CD4-positive, alpha-beta T cell treated with Interleukin-15 for 4 hours (primary cell): Measurements from ENCODE around the gene ST8SIA5.
A peak's percentile ranks its signal among the peaks of the same experiment; 100 is the strongest.

ENCODE experiments used
- DNase-seq: peaks from one replicate; pipeline ENCODE4 v3.0.0-alpha.2; 2020; ENCODE audit warnings: low spot score

ST8SIA5 gene

GRCh38 chr18:46672062-46672970, 84.5 kb downstream of the ST8SIA5 start:
- DNase-seq = peak; percentile 41

DNA sequence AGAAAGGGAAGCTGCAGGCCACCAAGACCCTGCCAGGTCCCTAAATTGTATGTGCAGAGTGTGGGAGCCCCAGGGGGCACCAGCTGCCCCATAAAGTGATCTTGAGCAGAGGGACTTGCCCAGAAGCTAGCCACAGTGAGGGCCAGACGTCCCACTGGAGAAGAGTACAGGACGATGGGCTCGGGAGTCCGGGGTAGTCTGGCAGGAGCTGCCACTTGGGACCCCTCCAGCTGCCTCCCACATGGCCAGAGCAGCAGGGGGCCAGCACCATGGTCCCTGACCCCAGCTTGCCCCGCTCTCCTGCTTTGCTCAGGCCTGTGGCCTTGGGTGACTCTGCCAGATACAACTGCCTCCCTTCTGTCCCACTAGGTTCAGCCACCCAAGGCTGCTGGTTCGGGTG, 88.2 kb downstream of the ST8SIA5 start:
- DNase-seq = no peak

DNA sequence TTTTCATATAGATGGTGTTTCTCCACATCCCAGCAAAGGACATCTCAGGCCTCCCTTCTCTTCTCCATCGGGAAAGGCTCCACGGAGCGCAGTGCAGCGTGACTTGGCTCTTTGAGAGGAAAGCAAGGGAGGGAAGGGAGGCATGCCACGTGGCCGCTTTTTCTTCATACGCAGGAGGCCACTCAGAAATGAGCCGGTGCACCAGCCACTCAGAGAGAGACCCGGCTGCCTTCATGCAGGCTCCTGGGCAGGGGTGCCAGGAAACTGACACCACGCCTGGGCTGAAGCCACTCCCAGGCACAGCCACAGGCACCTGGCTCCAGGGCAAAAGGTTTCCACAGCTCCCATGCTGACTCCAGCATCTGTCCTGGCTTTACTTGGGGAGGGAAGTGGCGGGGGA, 88.7 kb downstream of the ST8SIA5 start:
- no peak for DNase-seq

DNA sequence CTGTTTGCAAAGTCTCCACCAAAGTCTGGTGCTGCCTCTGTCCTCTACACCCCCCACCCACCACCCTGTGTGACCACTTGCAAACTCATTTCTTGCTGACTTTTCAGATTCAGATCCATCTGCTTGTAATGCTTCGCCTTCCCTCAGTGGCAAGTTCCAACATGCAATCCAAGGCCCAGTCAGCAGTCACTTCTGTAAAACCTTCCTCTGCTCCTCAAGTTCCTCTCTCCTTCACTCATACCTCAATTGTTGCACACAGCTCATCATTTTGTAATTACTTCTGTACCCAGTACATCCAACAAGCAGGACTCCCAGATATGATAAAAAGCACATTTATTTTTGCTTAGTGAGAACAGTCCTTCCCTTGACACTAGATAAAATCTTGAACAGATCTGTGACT, 93.3 kb downstream of the ST8SIA5 start:
- no peak for DNase-seq

- no peak for DNase-seq
Observed at GRCh38 chr18:46660957-46661749, 95.7 kb downstream of the ST8SIA5 start.

- no peak for DNase-seq
Observed at GRCh38 chr18:46659484-46659883, 97.4 kb downstream of the ST8SIA5 start.

GRCh38 chr18:46657115-46657955, 99.5 kb downstream of the ST8SIA5 start, which contains the start of gene LOXHD1:
Gene LOXHD1 (minus strand): TSS chr18:46657220. CDS start chr18:46657033, 187 bp downstream.
- no peak for DNase-seq

DNA sequence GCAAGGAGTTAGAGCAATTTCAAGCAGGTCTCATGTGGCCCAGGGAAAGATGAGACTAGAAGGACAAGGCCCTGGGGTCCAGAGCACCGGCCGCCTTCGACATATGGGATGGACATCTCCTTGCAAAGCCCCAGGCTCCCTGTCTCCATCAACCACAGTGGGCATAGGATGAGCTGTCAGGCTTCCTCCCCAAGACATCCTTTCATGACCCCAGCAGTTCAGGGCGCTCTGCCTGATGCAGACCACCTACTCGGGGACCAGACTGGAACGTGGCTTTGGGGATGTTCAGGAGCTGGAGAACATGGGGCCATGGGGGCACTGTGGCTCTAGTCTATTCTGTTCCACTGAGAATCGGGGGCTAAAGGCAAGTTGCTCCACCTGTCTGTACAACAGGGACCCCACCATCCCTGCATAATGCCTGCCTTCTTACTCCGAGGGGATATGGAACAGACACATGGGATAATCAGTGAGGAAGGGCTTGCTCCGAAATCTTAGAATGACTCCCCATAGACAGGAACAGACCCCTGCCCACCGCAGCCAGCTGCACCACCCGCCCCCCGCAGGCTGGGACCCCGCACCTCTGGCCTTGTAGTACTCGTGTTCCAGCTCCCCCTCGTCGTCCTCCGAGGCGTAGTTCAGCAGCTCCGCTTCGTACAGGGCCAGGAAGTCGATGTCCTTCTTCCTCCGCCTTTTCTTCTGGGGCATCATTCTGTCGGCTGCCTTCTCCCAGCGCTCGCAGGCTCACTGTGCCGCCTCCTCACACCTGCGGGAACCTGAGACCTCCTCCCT, 100.3 kb downstream of the ST8SIA5 start:
- DNase-seq = no peak

DNA sequence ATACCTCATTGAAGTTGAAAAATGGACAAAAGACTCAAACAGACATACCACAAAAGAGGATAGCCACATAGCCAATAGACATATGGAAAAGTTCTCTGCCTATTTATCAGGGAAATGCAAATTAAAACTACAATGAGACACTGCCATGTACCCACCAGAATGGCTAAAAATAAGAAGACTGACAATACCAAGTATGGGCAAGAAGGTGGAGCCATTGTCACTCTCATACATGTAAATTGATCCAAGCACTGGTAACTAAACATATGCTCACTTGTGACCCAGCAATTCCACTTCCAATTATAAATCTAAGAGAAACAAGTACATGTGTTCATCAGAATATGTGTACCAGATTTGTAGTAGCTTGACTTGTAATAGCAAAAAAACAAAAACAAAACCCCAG, 104.5 kb downstream of the ST8SIA5 start:
- DNase-seq = no peak

DNA sequence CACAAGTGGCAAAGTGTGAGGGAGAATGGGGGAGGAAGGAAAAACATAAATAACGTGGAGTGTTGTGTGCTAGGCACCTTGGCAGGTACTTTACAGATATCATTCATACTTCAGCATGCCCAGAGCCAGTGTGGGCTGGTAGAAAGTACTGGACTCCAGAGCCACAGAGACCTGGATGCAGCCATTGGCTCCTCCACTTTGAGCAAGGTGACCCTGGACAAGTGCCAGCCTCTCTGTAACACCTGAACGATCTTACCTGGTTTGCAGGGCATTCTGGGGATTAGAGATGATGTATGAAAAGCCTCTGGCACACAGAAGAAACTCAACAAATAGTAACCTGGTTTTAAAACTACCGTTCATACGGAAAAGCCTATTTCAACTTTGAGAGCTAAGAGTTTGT, 106.2 kb downstream of the ST8SIA5 start:
- no peak for DNase-seq

GRCh38 chr18:46649071-46649862, 107.6 kb downstream of the ST8SIA5 start:
- DNase-seq = no peak

DNA sequence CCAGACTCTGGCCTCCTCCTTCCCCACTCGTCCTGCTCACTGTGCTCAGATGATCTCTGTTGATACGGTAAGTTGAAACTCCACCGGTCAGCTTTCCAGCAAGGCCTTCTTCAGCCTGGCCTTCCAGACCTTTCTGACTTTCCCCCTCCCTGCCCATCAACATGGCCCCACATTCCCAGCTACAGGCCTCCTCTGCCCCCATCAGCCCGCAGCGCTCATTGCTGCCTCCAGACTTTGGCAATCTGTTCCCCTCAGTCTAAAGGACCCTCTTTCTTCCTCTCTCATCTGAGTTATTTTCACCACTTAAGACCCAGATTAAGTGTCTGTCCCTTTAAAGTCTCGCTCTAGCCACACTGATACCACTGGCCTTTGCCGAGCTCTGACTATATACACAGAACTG, 110.4 kb downstream of the ST8SIA5 start:
- DNase-seq = no peak

DNA sequence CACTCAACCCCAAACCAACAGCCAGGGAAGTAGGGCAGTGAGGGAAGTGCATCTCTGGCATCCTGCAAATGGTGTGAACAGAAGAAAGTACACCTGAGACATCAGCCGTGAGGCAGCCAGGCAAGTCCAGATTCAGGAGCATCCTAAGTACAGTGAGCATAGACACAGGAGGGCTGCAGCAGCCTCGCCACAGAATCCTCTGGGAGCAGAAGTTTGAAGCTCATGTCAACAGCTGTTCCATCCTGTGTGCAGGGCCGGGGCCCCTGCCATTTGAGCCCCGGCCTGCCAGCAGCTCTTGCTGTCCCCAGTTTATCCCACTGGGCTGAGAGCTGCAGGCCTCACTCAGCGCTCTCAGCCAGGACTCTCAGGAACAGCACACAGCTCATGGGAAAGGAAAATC, 114.3 kb downstream of the ST8SIA5 start:
- no peak for DNase-seq

- DNase-seq = no peak
Observed at GRCh38 chr18:46641917-46642316, 114.9 kb downstream of the ST8SIA5 start.

GRCh38 chr18:46639386-46639785, 117.5 kb downstream of the ST8SIA5 start:
- no peak for DNase-seq

DNA sequence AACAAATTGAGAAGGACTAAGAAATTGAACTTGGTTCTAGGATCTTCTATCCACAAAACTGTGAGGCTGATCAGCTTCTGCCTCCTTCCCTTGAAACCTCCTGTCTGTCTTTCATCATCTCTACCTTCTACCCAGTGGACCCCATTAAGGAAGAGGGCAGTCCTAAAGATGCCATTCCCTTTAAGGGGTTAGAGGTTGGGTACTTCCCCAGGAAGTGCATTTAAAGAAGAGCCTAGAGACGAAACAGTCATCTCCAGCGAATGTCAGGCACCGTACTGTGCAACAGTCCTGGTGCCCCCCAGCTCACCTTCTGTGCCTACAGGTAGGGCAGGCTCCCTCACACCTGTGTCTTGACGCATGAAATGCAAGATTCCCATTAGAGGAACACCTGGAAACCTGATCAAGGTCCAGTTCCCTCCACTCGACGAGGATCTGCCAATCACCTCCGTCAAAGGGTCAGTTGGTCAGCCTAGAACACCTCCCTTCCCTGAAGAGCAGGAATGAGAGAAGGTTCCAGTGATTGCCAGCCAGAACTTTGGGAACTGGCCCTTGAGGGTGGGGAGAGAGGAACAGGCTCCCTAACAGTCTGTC, 120.7 kb downstream of the ST8SIA5 start:
- DNase-seq = no peak

DNA sequence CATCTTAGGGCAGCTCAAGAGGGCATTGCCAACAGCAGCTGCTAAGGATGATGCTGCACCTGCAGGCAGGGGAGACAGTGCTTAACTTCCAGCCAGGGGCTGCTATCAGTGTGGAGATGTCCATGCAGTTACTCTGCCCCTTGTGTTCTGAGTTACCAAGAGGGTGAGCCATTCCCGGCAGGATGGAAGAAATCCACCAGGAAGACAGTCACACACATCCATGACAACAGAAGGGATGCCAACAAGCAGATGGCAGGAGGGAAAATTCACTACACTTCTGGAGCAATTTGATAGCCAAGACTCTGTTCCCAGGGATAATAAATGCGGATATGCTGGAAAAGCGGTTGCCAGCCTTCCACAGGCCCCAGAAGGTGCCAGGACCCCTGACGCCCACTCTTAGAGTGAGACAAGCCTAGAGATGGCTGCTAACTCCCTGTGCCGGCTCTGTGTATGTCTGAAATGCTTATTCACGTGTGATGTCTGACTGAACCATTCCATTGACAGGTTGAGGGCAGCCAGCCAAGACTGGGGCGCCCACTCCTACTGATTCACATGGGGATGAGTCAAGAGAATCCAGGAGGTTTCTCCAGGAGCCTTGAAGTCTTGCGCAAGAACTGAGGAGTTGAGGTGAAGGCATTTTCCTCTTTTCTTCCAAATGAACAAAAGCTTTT, 124.3 kb downstream of the ST8SIA5 start:
- DNase-seq = no peak

DNA sequence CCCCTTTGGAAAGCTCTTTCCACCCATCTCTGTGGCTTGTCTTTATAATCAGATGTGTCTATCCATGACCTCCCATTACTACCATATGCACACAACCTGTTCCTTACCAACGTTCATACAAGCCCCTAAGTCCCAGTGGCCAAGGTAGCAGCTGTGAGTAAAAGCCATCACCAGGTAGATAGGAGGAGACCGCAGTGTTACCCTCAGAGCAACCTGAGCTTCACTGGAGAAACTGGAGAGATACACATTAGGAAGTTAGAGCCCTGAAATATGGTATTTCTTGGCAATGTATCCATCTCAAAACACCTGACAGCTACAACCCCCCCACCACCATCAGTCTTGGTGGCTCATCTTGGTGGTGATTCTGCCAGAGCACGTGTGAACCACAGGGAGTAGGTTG, 125.9 kb downstream of the ST8SIA5 start:
- no peak for DNase-seq

DNA sequence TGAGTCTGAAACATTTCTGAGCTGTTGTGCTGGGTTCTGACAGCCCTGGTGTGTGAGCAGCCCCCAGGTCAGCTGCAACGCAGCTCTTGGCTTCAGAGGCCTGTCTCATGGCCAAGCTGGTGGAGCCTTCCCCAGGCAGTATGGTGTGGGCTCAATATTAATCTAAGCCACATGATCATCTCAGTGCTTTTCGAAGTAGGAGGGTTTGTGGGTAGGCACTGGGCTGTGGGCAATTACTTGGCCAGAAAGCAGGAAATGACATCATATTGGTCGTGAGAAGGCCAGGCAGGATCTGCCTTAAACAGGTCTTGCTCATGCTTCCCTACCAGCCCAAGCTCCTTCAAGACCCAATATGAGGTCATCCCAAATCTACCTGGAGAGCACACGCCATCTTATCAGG, 126.7 kb downstream of the ST8SIA5 start:
- no peak for DNase-seq

DNA sequence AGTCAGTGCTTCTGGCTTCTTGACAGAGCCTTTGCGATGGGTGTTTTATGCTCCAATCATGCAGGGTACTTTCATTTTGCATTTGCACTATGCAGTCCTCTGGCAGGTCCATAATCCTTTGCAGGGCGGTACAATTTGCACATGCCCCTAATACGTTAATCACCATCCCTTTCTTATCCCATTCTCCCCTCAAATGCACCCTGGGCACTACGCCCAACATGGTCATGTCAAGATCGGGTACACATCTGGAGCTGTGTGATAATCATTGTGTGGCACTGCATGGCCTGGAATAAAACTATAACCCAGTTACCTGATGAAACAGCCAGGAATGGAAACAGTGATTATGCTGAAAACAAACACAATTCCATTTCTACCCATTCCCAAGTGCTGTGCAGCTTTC, 127.5 kb downstream of the ST8SIA5 start:
- DNase-seq = no peak
